Stimulated activated CD4-positive, alpha-beta T cell treated with anti-CD3 and anti-CD28 coated beads, Interleukin-1b, Interleukin-23, amount 100 ng/mL, for 48 hours (primary cell): ENCODE measurements around the gene TM9SF3.
A peak's percentile ranks its signal among the peaks of the same experiment; 100 is the strongest.

Experiments used
- DNase-seq: peaks from one replicate; pipeline ENCODE4 v3.0.0-alpha.2; 2020

The TM9SF3 gene

DNA sequence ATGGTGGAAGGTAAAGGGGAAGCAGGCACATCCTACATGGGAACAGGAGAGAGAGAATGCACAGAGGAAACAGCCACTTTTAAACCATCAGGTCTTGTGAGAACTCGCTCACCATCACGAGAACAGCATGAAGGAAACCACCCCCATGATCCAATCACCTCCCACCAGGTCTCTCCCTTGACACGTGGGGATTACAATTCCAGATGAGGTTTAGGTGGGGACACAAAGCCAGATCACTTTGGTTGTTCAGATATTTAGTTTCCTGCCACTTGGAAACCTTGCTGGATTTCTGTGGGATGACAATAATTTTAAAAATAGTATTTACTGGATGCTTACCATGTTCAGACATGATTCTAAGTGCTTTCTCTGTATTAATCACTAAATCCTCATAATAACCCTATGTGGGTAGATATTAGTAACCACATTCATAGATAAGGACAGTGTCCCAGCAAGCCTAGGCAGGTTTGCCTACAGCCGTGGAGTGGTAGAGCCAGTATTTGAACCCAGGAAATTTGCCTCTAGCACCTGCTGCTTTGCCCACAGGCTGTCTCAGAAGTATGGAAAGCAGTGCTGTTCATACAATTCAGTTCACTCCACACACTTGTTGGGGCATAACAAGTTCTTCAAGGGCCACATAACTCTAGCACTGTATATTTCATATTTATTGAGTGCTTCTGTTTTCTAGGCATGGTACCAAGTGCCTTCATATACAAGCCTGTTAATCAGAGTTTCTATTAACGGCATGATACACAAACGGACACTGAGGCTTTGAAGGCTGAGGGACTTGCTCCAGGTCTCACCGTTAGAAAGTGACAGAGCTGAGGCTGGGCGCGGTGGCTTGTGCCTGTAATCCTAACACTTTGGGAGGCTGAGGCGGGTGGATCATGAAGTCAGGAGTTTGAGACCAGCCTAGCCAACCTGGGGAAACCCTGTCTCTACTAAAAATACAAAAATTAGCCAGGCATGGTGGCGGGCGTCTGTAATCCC lies 81.4 kb downstream of the TM9SF3 start:
- DNase-seq, result no peak

- DNase-seq, result no peak
Observed at GRCh38 chr10:96502561-96503282, 84.1 kb downstream of the TM9SF3 start.

DNA sequence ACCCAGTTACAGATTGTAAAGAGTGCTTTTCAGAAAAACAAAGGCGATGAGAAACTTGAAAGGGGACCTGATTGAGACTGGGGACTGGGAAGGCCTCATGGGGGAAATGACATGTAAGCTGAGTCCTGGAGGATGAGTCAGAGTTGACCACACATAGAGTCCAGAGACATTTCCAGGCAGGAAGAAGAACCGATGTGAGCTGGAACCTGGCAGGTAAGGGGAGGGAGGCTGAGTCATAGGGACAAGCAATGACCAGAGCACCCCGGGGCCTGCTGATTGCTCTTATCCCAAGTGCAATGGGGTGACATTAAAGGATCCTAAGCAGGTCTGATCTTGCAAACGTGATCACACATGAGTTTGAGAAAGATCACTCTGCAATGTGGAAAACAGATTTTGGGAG lies 84.8 kb downstream of the TM9SF3 start:
- DNase-seq, result no peak

DNA sequence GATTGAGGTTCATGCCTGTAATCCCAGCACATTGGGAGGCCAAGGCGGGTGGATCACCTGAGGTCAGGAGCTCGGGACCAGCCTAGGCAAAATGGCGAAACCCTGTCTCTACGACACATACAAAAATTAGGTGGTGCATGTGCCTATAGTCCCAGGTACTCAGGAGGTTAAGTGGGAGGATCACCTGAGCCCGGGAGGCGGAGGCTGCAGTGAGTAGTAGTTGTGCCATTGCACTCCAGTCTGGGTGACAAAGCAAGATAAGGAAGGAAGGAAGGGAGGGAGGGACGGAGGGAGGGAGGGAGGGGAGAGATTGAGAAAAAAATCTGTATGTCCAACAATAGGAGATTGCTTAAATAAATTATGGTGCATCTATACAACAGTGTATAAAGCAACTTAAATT lies 86.3 kb downstream of the TM9SF3 start:
- no peak for DNase-seq

GRCh38 chr10:96500050-96500449 lies 86.8 kb downstream of the TM9SF3 start:
- DNase-seq, result no peak

GRCh38 chr10:96497391-96497790 lies 89.4 kb downstream of the TM9SF3 start:
- no peak for DNase-seq

DNA sequence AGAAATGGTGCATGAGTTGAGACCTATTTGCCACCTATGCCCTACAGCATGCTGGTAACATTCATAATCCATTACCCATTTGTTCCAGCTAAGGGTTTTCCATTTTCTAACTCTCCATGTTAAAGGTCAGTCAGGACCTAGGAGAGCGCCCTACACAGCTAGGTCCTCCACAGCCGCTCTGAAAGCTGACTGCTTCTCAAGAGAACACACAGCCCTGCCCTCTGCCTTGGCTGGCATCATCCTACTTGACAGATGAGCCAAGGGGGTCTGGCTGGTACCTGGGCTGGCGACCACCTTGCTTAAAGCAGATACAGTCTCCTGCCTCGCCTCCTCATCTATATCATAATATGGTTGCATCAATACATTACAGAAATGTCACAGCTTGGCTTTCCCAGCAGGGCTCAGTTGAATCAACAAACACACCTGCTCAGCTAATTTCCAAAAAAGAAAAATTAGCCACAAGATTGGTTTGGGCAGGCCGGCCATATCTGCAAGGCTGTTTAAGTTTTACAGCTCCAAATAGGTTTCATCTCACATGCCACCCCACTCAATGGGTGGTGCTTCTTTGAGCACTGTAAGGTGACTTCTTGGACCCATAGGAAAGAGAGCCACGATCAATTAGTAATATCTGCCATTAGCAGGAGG lies 90.4 kb downstream of the TM9SF3 start:
- DNase-seq, result no peak

GRCh38 chr10:96495544-96495943 lies 91.3 kb downstream of the TM9SF3 start:
- no peak for DNase-seq

DNA sequence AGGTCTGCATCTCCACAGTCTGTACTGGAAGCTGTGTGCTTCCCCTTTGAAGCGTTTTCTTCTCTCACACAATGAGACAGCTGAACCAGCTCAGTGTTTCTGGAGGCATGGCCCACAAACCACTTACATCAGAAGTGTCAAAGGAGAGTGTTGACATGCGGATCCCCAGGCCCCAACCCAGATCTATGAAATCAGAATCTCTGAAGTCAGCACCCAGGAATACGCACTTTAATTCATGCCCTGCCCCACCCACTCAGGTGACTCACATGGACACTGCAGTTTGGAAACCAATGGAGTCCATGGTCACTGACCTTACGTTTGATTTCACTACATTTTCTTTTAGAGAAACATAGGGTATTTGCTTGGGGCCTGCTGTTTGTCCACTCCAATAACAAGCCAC lies 92.1 kb downstream of the TM9SF3 start:
- DNase-seq, result no peak

GRCh38 chr10:96493871-96494525 lies 92.8 kb downstream of the TM9SF3 start:
- no peak for DNase-seq

DNA sequence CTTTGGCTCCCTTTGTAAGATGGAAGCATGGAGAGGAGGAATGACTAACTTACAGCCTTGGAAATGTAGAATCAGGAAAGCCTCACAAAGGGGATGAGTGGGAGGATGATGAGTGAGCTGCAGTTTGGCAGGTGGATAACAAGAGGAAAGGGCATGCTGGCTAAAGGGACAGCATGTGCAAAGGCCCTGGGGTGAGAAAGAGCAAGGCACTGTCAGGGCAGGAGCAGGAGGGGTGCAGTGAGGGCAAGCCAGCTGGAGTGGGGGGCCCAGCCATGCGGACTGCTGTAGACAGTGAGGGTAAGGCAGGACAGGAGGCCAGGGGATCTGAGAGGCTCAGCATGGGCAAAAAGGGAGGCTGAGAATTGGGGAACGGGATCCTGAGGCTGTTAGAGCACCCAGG lies 93.6 kb downstream of the TM9SF3 start:
- DNase-seq, result no peak

DNA sequence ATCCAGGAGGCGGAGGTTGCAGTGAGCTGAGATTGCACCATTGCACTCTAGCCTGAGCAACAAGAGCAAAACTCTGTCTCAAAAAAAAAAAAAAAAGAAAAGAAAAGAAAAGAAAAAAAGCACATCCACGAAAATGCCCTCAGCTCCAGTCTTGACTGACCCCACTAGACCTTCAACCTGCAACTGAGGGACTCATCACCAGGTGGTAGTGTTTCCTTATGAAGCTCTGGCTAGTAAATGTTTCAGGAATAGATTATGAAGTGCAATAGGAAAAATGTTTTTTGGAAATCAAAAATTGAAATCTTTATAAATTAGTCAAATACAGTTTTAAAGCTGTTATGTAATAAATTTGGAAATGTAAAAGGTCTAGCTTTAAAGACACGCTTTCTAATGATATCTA lies 95.5 kb downstream of the TM9SF3 start:
- DNase-seq, result no peak

DNA sequence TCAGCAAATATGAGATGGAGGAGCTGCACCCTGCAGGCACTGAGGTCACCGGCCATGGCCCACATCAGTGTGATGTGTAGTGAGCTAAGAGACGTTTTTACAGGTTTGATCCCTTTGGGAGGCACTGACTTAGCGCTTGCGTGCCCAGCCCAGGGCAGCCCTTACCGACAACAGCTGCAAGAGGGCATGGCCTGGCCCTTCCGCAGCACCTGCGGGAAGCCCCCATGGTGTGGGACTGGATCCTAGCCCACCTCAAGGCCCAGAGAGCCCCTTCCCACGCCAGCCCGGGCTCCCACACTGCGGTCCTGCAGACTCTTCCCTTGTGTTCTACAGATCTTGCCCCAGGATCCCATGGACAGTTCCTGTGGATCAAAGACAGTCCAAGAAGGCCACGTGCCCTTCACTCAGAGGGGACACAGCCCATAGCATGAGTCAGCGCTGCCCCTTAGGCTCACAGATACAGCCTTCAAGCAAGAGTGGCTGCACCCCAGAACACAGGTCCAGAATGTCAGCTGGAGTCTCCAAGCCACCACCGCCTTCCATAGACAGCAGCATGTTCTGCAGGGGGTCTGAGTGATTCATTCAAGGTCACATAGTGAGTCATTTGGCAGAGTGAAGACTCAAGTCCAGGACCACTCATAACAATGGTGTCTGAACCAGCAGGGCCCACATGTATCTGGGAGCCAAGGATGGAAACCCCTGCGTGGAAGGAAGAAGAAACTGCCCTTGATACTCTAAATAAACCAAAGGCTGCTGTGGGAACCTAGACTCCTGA lies 98.5 kb downstream of the TM9SF3 start:
- DNase-seq, result no peak

DNA sequence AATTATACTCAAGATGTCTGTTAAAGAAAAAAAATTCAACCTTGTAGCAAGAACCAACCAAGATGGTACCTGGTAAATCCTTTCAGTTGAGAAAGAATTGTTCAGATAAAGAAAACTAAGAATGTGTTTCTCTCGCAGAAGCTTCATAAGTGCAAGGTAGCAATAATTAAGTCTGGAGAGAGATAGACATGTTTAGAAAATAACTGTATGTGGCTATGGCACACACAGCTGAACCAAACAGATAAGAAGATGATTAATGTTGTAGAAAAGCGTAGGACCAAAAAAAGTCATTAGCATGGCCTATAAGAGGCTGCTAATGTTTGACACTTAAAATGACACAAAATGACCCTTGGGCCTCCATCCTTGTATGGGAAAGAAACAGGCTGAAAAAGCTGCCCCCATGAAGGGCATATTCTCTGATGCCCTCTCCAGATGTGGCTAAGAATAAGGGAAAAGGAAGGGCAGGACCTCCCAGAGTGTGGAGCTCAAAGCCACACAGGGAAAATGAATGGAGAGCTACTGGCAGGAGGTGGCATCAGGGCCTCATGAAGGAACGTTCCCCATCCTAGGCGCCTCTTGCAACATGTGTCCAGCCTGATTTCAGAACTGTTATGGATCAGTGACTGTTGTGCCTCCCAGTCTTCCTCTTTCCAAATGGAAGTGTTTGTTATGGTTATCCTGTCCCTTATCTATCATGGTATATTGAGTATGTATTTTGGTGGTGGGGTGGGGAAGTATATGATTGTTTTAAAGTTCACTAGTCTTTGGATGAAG lies 103.8 kb downstream of the TM9SF3 start:
- no peak for DNase-seq

DNA sequence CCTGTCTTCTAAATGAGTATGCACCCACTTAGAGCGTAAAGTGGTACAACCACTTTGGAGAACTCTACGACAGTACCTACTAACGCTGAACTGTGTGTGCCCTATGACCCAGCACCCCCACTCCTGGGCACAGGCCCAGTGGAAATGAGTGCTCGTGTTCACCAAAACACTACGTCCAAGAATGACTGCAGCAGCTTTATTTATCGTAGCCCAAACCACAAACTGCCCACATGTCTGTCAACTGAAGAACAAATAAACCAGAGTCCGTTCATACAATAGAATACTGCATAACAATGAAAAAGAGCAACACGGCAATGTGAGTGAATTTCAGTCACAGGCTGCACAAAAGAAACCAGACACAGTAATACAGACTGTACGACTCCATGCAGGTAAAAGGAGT lies 108.5 kb downstream of the TM9SF3 start:
- no peak for DNase-seq

GRCh38 chr10:96473866-96474265 lies 112.9 kb downstream of the TM9SF3 start:
- DNase-seq, result no peak

- peak; percentile 28 for DNase-seq
Observed at GRCh38 chr10:96470116-96470743, 116.6 kb downstream of the TM9SF3 start.

- DNase-seq, result no peak
Observed at GRCh38 chr10:96468845-96469244, 118.0 kb downstream of the TM9SF3 start.
